GM21360 (cell line): Measurements from ENCODE around the gene OR51D1.

Experiments used
- ATAC-seq: cut with Tn5 transposase; IDR thresholded peaks from one replicate; pipeline ENCODE4 v1.9.1; 2021; ENCODE audit warnings: mild to moderate bottlenecking, moderate library complexity; ENCODE audit not compliant: unreplicated experiment

OR51D1 gene

GRCh38 chr11:4644233-4644632 lies 7.0 kb downstream of the OR51D1 start:
- no peak for ATAC-seq

- ATAC-seq: no peak
Observed at GRCh38 chr11:4645974-4646373, 8.7 kb downstream of the OR51D1 start.

DNA sequence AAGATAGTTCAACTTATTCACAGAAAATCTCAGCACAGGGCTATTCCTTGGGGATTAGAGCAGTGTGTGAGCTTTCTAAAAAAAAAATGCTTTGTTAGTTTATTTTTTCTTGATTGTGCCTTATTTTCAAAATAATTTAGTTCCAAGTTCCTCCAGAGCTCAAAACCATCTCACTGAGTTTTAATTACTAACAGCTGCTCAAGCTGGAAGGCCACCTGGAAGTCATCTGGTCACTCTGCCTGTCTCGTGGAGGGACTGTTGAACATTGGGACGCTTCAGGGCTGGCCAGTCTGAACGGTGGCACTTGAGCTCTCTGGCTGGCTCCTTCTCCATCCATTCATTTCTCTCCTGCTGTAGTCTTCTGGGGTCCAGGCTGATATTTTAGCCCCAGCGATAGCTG lies 10.5 kb downstream of the OR51D1 start:
- ATAC-seq: no peak

DNA sequence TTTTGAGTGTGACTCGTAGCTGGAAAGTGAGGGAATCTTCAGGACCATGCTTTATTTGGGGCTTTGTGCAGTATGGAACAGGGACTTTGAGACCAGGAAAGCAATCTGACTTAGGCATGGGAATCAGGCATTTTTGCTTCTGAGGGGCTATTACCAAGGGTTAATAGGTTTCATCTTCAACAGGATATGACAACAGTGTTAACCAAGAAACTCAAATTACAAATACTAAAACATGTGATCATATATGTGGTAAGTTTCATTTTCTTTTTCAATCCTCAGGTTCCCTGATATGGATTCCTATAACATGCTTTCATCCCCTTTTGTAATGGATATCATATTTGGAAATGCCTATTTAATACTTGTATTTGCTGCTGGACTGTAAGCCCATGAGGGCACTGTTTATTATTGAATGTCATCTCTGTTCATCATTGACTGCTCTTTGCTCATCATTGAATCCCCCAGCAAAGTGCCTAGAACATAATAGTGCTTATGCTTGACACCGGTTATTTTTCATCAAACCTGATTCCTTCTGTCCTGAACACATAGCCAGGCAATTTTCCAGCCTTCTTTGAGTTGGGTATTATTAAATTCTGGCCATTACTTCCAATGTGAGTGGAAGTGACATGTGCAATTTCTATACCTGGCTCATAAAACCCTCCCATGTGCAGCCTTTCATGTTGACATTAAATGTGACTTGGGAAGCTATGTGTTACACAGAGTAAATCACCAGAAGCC lies 17.5 kb downstream of the OR51D1 start:
- no peak for ATAC-seq

GRCh38 chr11:4658629-4659445 lies 21.6 kb downstream of the OR51D1 start:
- ATAC-seq: no peak

DNA sequence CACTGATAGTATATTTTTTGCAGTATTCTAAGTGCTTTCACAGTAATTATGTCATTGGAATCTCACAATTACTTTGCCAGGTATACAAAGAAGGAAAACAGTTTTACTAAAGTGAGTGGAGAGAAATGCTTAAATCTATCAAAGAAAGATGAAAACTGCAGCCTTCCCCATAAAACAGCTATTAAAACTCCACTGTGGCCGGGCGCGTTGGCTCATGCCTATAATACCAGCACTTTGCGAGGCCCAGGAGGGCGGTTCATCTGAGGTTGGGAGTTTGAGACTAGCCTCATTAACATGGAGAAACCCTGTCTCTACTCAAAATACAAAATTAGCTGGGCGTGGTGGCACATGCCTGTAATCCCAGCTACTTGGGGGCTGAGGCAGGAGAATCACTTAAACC lies 25.6 kb downstream of the OR51D1 start:
- no peak for ATAC-seq

DNA sequence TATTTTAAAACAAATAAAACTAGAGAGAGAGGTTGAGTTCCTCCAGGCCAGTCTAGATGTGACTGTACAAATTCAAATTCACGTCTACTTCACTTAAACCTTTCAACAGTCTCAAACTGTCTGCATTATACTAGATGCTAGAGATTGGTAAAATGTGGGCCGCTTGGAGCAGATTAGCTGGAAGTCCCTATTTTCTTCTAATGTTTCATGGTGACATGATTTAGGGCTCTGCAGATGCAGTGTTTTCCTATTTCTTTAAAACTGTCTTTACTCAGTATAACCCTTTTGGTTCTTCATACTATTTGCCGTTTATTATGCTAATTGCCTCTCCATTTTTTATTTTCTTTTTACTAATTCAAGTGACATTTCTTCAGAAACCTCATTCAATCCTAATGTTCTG lies 26.9 kb downstream of the OR51D1 start:
- no peak for ATAC-seq

DNA sequence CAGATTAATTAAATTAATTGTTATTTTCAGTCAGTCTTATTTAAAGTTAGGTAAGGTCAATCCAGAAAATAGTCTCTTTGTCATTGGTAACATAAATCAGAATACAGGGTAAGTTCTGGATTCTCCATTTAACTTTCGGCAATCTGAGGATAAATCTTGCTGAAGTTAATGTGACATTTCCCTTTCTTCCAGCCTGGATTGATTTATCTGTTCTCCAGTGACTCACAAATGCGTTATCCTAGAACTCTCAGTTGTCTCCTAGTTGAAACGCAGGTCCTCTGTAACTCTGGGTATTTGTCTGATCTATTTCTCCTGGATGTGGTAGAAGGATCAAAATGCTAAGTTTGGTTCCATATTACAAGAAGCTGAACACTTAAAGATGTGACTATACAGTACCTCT lies 27.5 kb downstream of the OR51D1 start:
- ATAC-seq: no peak

- no peak for ATAC-seq
Observed at GRCh38 chr11:4665424-4665823, 28.1 kb downstream of the OR51D1 start.

GRCh38 chr11:4671741-4672140 lies 34.5 kb downstream of the OR51D1 start:
- no peak for ATAC-seq

GRCh38 chr11:4672470-4672869 lies 35.2 kb downstream of the OR51D1 start:
- no peak for ATAC-seq

GRCh38 chr11:4673781-4674180 lies 36.5 kb downstream of the OR51D1 start:
- no peak for ATAC-seq

DNA sequence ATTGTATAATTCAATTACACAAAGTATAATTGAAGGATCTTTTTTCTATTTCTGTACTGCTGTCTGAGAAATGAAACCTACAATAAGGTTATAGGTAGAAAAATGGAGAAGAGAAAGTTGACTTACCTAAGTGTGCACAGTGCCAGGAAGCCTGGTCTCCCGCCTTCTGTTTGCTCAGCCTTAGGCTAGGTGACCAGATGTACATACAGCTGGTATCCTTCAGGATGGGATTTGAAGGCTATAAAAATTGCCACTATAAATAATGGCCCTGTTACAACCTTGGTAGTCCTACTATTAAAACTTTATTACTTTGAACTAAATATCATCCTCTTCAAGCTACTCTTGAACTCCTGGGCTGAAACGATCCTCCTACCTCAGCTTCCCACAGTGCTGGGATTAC lies 40.7 kb downstream of the OR51D1 start:
- no peak for ATAC-seq

GRCh38 chr11:4680341-4680740 lies 43.1 kb downstream of the OR51D1 start:
- ATAC-seq: no peak

- ATAC-seq: no peak
Observed at GRCh38 chr11:4682623-4683419, 45.5 kb downstream of the OR51D1 start.

- no peak for ATAC-seq
Observed at GRCh38 chr11:4684631-4685285, 47.5 kb downstream of the OR51D1 start.
